Measurements from ENCODE around the gene ERO1A.
A peak's percentile ranks its signal among the peaks of the same experiment; 100 is the strongest.

The ERO1A gene

DNA sequence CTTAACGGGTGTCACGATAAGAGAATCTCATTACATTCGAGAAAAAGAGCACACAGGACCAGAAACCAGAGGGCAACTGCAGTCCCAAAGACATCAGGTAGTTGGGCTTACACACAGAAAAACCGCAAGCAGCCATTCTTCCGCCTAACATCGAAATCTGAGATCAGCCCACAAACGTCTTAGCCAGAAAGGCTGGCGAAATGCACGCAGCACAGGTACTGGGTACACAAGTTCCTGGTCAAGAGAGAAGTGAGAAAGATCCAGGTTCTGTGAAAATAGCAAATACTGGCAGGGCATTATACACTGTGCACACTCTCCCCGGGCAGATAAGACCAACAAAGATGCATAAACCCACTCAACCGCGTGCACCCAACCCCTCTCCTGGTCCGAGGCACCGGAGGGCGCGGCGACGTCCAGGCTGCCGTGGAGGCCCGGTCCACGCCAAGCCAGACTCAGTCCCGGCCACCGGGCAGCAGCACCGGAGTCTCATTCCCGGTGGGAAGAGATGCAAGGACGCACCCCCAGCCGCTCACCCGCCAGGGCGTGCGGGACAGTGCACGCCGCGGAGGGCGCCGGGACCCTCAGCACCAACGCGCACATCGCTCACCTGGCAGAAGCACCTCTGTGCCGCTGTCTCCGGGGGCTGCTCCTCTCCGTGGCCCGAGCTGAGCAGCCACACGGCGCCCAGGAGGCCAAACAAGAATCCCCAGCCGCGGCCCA, 437 bp downstream of the ERO1A start:
- DNase-seq = peak; percentile 34

GRCh38 chr14:52693532-52693931, 1.8 kb downstream of the ERO1A start:
- no peak for DNase-seq

- no peak for DNase-seq
Measured at GRCh38 chr14:52693036-52693435, 2.3 kb downstream of the ERO1A start.

DNA sequence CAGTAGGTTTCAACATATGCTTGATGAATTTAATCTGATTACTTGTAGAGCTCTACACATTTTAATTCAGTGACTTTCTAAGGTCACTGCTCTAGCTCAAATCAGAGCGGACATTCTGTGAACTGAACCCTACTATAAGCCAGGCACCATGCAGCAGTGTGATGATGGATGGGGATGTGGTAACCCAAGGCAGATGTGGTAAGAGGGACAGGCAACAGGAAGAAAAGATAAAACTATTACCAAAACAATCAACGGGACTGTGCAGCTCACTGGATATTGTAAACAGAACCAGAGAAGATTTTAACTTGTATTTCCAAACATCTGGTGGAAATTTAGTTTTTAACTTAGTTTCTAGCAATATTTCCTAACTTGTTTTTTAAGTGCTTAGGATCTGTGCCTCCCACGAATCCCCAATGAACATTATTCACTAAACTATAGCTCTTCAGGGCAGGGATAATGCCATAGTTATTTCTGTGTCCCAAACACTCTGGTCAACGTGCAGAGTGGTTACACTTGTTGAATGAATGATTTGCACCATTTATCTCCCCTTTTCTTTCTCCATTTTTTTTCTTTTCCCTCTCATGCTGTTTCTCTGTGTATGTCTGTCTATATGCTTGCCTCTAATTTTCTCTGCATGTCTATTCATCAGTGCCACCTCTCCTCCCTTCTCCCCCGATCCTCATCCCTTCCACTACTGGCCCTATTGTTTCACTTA, 3.0 kb downstream of the ERO1A start:
- DNase-seq = no peak

- DNase-seq = no peak
Measured at GRCh38 chr14:52690983-52691760, 4.2 kb downstream of the ERO1A start.

DNA sequence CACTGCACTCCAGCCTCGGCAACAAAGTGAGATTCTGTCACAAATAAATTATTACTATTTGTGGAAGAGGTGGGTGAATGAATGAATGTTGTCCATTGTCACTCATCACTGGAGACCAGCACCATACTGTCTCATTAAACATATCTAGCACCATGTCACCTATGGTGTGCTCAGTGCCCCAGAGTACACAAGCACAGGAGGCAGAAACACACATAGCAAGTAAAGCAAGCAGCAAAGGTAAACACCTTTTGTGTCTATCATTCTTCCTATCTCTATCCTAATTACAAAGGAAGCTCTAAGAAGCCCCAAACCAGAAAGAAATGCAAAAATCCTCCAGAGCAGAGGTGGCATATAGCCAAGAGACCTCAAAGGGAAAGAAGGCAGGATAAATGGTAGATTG, 9.2 kb downstream of the ERO1A start:
- DNase-seq = no peak

DNA sequence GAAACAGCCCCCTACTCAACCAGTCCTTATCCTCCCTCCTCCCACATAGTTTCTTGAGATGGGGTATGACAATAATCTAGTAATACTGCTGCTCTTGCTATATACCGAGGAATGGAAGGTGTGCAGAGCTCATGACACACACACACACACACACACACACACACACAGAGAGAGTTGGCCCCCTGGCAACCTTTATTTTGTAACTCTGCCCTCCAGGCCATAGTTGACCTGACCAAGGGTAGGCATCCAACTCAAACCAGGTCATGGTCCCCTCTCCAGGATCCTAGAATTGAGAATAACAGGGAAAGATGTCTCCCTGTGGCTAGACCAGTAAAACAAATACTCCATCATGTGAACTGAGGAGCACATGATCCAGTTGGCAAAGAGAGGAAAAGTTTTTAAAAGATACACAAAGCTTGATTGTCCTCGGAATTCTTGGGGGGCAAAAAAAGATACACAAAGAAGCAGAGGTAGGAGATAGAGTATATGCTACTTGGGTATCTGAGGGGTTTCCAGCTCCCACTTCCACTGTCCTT, 11.3 kb downstream of the ERO1A start:
- no peak for DNase-seq

DNA sequence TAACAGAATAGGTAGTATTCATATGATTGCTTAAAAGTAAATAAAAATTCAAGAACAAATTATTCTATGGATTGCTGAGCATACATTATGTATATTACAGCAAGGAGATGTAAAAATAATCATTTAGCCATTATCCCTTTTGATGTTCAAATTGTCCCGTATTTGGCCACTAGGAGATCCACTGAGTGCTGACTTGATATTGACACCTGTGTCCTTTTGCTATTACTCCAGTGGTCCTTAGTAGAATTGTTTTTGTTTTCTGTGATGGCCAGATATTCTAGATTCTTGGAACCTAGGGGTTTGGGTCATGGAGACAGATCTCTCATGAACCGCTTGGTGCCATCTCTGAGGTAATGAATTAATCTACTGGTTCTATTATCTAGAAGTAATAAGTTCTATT, 16.8 kb downstream of the ERO1A start:
- DNase-seq = no peak

DNA sequence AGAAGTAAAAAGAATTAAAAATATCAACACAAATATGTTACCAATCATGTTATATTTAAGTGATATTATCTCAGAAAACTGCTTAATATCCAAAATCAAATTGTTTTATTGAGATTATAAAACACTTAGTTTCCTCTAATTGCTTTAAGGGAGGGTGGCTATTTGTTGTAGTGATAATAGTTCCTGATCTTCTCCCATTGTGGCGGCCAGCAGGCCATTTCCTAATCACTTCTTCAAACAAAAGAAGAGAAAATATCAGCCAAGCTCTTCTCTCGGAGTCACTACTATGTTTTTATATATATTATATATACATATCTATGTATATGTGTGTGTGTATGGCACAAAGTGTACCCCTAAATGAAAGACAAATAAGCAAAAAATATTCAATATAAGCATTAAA, 31.5 kb downstream of the ERO1A start:
- no peak for DNase-seq

- DNase-seq = no peak
Measured at GRCh38 chr14:52661314-52661713, 34.0 kb downstream of the ERO1A start.

- no peak for DNase-seq
Measured at GRCh38 chr14:52660832-52661231, 34.5 kb downstream of the ERO1A start.

DNA sequence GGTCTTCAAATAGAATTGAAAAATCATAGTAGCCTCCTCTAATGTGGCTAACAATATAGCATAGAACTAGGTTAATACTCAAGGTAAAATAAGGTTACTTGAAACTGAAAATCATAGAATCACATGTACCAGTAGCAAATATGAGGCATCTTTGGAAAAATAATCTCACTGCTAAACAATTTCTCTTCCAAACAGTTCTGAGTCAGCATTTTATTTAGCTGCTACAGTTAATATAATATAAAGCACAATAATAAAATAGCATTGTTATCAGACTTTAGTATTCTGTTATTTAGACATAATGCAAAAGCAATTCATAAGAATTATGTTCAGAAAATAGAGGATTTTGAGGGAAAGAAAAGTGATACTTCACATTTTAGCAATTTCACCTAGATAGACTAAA, 35.0 kb downstream of the ERO1A start:
- DNase-seq = no peak

DNA sequence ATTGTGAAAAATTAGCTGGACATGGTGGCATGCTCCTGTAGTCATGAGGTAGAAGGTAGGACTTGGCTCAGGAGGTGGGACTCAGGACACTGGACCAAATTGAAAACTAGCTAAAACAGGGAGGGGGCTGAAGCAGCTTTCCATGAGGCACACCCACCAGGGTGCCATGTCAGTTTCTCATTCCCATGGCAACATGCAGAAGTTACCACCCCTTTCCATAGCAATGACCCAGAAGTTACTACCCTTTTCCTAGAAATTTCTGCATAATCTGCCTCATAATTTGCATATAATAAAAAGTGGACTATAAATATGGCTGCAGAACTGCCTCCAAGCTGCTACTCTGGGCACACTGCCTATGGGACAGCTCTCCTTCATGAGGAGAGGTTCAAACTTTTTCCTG, 38.5 kb downstream of the ERO1A start:
- no peak for DNase-seq

GRCh38 chr14:52650774-52651173, 44.6 kb downstream of the ERO1A start:
- no peak for DNase-seq

DNA sequence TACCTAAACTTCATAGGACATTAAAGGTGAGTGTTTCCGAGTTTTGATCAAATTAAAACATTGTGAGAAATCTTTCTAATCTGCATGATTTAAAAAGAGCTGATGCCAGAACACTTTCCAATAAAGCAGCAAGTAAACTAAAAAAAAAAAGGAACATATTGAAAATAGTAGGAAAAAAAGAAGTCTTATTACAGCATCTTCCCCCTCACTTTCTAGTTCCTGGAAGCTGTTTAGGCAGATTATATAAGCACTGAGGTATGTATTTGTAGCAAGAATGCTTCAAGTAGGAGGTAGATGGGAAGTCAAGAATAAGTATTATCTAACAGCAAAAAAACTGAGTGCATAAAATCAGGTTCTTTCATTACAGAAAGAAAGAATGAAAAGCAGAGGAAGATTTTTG, 45.8 kb downstream of the ERO1A start:
- no peak for DNase-seq

- no peak for DNase-seq
Measured at GRCh38 chr14:52641745-52642144, 53.6 kb downstream of the ERO1A start.

GRCh38 chr14:52640137-52640536, 55.2 kb downstream of the ERO1A start:
- DNase-seq = no peak

DNA sequence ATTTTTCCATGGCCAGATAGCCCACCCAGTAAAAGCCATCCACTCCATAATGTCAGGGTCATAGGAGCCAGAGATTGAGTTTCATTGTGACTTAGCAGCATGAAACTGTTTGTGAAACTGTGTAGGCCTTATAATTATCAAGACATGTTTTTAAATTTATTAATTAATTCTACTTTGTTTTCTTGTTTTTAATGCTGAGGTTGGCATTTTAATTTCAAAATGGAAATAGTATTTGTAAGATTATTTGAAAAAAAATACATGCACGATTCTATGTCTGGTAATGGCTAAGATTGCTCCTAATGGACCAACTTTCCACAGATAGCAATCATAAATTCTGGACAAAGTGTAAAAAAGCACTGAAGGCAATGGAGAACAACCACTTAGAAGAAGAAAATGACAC, 75.7 kb downstream of the ERO1A start:
- no peak for DNase-seq

- no peak for DNase-seq
Measured at GRCh38 chr14:52618602-52619001, 76.8 kb downstream of the ERO1A start.

DNA sequence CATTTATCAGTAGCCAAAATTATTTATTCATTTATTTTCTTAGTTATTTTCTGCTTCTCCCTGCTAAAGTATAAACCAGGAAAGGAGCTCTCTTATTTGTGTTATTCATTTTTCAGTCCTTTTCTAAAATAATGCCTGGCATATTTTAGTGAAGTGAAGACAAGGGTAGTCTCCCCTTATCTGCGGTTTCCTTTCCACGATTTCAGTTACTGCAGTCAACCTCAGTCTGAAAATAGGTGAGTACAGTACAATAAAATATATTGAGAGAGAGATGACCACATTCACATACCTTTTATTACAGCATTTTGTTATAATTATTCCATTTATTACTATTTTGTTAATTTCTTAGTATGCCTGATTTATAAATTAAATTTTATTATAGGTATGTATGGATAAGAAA, 85.2 kb downstream of the ERO1A start:
- DNase-seq = no peak

DNA sequence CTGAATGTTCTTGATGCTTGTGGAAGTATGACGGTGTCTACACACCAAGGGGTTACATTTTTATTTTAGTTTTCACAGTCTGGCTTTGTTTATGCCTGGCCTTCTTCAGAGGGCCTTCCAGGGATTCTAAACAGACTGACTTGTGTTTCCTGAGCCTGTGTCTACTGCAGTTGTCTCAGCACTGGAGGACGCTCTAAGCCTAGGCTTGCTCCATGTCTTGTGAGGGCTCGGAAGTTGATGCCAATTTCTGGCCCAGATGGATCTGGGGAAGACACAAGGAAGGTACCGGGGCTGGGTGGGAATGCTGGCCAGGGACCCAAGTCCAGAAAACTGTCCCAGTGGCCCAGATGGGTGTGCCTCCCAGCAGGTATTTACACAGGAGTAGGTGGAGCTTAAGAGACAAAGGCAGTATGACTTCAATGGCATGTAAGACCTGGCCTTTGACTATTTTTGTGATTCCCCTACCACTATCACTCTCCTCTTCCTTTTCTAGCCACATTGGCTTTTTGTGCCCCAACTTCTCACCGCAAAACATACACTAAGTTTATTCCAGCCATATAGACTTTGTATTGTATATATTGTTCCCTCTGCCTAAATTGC, 85.8 kb downstream of the ERO1A start:
- DNase-seq = no peak

GRCh38 chr14:52607061-52607460, 88.3 kb downstream of the ERO1A start:
- DNase-seq = no peak

DNA sequence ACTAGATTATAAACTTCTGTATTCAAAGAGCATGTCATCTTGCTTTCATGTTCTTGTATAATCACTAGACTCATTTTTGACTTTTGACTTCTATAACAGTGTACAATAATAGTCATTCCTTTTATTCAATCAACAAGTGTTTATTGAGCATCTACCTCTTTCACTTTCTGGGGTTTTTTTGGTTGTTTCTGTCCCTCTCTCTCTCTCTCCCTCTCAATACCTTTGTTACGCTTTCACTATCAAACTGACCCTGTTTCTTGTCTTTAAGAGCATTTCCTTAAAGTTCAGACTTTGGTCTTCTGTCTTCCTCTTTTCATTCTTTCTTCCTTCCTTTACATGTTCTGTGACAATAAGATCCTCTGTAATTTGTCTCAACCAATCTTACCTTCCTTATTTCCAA, 93.2 kb downstream of the ERO1A start:
- no peak for DNase-seq

All from activated CD4-positive, alpha-beta T cell treated with anti-CD3 and anti-CD28 coated beads for 1 hour (primary cell).